Coronary artery (tissue), 2 donors: Measurements from ENCODE around the gene ARSI.

Experiments
- DNase-seq: peaks from one replicate; pipeline ENCODE4 v3.0.0-alpha.2; 2017; ENCODE audit warnings: low spot score
- H3K27ac ChIP-seq, 2 donors: fragments of 200-600 bp; sonication (generic); one replicate each; pipeline ENCODE4 v1.5.1; 2016 to 2019
- H3K4me3 ChIP-seq: fragments of 200-600 bp; sonication (generic); 2 replicates; pipeline ENCODE4 v1.5.1; 2016; ENCODE audit warnings: mild to moderate bottlenecking, moderate library complexity
- CTCF ChIP-seq: fragments of 200-600 bp; sonication (generic); IDR thresholded peaks from one replicate; pipeline ENCODE4 v1.5.1; 2019; ENCODE audit warnings: antibody characterized with exemption

ARSI gene

GRCh38 chr5:150246835-150247234 is 55.9 kb downstream of the ARSI start:
- Histone ChIP-seq H3K27ac (no peak overlapping the region), H3K4me3 (no peak overlapping the region)
- TF ChIP-seq CTCF, result no peak
- no peak for DNase-seq

GRCh38 chr5:150246429-150246828 is 56.3 kb downstream of the ARSI start:
- H3K4me3 ChIP-seq, result no peak overlapping the region
- DNase-seq, result no peak
- H3K27ac ChIP-seq, result no peak overlapping the region
- no peak for TF ChIP-seq CTCF
